Naive B cell (primary cell): Measurements from ENCODE around the gene AZGP1. TPM values are rescaled to one million over a fixed set of nuclear protein-coding genes. Genes with fewer than 3 reads are reported as not detected.
"Not testable (repeated sequence)": the region's sequence is repeated elsewhere in the genome, so short reads cannot be mapped to it uniquely, and the experiment has no call there.

Experiments used
- ATAC-seq, 2 donors: fragments of 150-1000 bp; cut with Tn5 transposase; 2 replicates each; pipeline ENCODE4 v1.10.0; 2021; ENCODE audit warnings: low read depth in 2 of 2, mild to moderate bottlenecking in 2 of 2, moderate library complexity in 2 of 2
- DNase-seq: peaks from one replicate; pipeline ENCODE4 v3.0.0; 2022
- H3K27ac Mint-ChIP-seq, 6 donors: one replicate each; pipeline ENCODE4 v1.8.0; 2020 to 2022; ENCODE audit warnings: mild to moderate bottlenecking in 6 of 6, mixed read lengths in 6 of 6, moderate library complexity in 5 of 6, inconsistent platforms in 2 of 6
- H3K27me3 Mint-ChIP-seq, 3 donors: one replicate each; pipeline ENCODE4 v1.8.0; 2021 to 2022; ENCODE audit warnings: mixed read lengths in 3 of 3, mild to moderate bottlenecking in 1 of 3
- H3K36me3 Mint-ChIP-seq, 2 donors: one replicate each; pipeline ENCODE4 v1.8.0; 2020 to 2022; ENCODE audit warnings: mixed read lengths in 2 of 2, inconsistent platforms in 1 of 2, mild to moderate bottlenecking in 1 of 2
- H3K4me1 Mint-ChIP-seq, 3 donors: one replicate each; pipeline ENCODE4 v1.8.0; 2020 to 2022; ENCODE audit warnings: mixed read lengths in 3 of 3, inconsistent platforms in 1 of 3, mild to moderate bottlenecking in 1 of 3, moderate library complexity in 1 of 3
- H3K4me3 Mint-ChIP-seq, 8 donors: one replicate each; pipeline ENCODE4 v1.8.0; 2020 to 2022; ENCODE audit warnings: mild to moderate bottlenecking in 8 of 8, mixed read lengths in 8 of 8, moderate library complexity in 8 of 8, inconsistent platforms in 2 of 8
- H3K9me3 Mint-ChIP-seq, 7 donors: one replicate each; pipeline ENCODE4 v1.8.0; 2020 to 2022; ENCODE audit warnings: mixed read lengths in 7 of 7, mild to moderate bottlenecking in 5 of 7, inconsistent platforms in 2 of 7, moderate library complexity in 1 of 7
- polyA plus RNA-seq, 6 donors: library from polyadenylated mRNA; unstranded; fragments of 300-500 nt; fragmentation: Illumina TruSeq; gene quantifications; one replicate each; pipeline ENCODE4 v1.2.3, GENCODE V29; 2021; ENCODE audit warnings: low read depth in 6 of 6

Gene AZGP1
- polyA plus RNA-seq, 6 donors from 2014 or later = not detected

GRCh38 chr7:100012385-100013327 lies 36.8 kb upstream of the AZGP1 start:
- not testable (repeated sequence) for DNase-seq, H3K36me3 Mint-ChIP-seq, H3K27ac Mint-ChIP-seq, H3K9me3 Mint-ChIP-seq, ATAC-seq
- Mint-ChIP-seq H3K27me3 (peaks cover 0 to 17% (median 16%) of the 10 kb centered on the region in 3 donors), H3K4me1 (peaks cover 10 to 24% (median 16%) of the 10 kb centered on the region in 3 donors), H3K4me3 (peak overlapping the region in 3 of 8 donors; percentile 18 to 66 (median 56))

DNA sequence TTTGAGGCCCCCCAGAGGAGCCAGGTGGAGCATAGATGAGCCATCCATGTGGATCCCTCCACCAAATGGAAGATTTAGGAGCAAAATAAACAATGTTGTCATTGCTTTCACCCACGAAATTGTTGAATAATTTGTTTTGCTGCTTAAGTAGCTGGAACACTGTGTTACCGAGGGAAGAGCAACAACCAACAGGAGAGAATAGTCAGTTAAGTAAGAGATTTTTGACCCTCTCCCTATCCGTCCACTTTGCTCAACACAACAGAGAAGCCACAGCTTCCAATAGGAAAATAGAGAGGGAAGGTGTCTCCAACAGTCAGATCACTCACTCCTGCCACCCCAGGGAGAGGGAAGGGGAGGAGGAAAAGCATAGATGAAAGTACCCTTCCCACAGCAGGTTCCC lies 35.7 kb upstream of the AZGP1 start:
- H3K36me3 Mint-ChIP-seq = no peaks in the 10 kb centered on the region
- H3K4me1 Mint-ChIP-seq = peaks cover 6 to 14% (median 13%) of the 10 kb centered on the region in 3 donors
- no peaks in the 10 kb centered on the region for H3K9me3 Mint-ChIP-seq
- no peak for ATAC-seq
- no peak for DNase-seq
- H3K27me3 Mint-ChIP-seq = peaks cover 0 to 17% (median 16%) of the 10 kb centered on the region in 3 donors
- no peak overlapping the region for H3K27ac Mint-ChIP-seq
- H3K4me3 Mint-ChIP-seq = no peak overlapping the region

DNA sequence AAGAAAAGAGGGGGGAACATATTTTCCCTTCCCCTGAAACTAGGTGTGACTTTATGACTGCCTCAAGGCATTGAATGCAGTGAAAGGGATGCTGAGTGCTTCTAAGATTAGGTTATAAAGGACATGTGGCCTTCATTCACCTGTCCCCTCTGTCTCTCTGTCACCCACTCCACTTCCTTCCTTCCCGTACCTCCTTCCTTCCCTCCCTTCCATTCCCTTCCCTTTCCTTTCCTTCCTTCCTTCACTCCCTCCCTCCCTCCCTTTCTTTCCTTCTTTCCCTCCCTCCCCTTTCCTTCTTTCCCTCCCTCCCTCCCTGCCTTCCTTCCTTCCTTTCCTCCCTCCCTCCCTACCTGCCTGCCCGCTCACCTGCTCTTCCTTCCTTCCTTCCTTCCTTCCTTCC lies 35.1 kb upstream of the AZGP1 start:
- DNase-seq (no peak), ATAC-seq (no peak)
- H3K27ac Mint-ChIP-seq = no peak overlapping the region
- peaks cover 0 to 17% (median 16%) of the 10 kb centered on the region in 3 donors for H3K27me3 Mint-ChIP-seq
- H3K4me3 Mint-ChIP-seq = no peak overlapping the region
- peaks cover 0 to 8% (median 7%) of the 10 kb centered on the region in 3 donors for H3K4me1 Mint-ChIP-seq
- H3K9me3 Mint-ChIP-seq = no peaks in the 10 kb centered on the region
- no peaks in the 10 kb centered on the region for H3K36me3 Mint-ChIP-seq

DNA sequence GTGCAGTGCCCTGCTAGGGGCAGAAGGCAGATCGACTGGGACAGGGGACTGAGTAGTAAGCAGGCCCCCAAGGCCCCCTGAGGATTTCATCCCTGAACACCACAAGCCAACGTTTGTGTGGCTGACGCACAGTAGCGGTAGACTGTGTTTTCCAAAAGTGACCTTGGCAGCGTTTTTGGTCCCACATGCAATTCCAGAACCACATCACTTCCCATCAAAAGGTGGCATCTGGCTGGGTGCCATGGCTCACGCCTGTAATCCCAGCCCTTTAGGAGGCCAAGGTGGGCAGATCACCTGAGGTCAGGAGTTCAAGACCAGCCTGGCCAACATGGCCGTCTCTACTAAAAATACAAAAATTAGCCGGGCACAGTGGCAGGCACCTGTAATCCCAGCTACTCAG lies 34.1 kb upstream of the AZGP1 start:
- H3K27ac Mint-ChIP-seq, H3K36me3 Mint-ChIP-seq, H3K4me1 Mint-ChIP-seq, H3K9me3 Mint-ChIP-seq, ATAC-seq, H3K4me3 Mint-ChIP-seq, DNase-seq: not testable (repeated sequence)
- H3K27me3 Mint-ChIP-seq = peaks cover 0 to 17% (median 16%) of the 10 kb centered on the region in 3 donors

DNA sequence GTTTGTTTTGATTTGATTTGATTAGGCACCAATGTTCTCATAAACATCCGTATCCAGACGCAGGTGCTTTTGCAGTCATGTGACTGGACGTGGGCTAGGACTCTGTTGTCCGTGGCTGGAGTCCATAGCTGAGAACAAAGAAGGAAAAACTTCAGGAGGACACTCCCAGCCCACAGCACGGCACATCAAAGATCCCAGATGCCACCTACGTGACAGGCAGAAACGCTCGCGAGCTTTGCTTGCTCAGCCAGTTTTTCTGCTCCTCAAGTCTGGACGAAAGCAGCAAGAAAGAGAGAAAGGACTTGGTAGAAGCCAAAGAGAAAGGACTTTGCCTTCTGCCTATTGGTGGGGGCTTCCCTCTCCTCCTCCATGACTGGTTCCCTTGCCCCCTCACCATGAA lies 32.7 kb upstream of the AZGP1 start:
- H3K27me3 Mint-ChIP-seq = peaks cover 0 to 17% (median 16%) of the 10 kb centered on the region in 3 donors
- H3K36me3 Mint-ChIP-seq = no peaks in the 10 kb centered on the region
- H3K4me1 Mint-ChIP-seq = no peaks in the 10 kb centered on the region
- no peak for ATAC-seq
- DNase-seq = no peak
- H3K27ac Mint-ChIP-seq = peak overlapping the region in 1 of 6 donors; percentile 21
- no peaks in the 10 kb centered on the region for H3K9me3 Mint-ChIP-seq
- no peak overlapping the region for H3K4me3 Mint-ChIP-seq

DNA sequence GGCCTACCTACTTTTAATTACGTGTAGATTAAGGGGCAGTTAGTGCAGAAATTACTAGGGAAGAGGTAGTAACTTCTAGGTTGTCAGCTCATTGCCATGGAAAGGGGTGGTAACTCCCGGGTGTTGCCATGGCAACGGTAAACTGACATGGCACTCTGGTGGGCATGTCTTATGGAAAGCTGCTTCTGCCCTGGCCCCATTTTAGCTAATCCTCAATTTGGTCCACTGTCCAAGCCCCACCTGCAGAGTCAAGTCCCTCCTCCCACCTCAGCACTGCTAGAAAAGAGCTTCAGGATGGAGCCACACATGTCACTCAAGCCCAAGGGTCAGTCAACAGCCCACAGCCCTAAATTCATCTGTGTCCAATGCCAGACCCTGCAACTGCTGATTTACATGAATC lies 32.1 kb upstream of the AZGP1 start:
- ATAC-seq (no peak), DNase-seq (no peak)
- Mint-ChIP-seq H3K36me3 (no peaks in the 10 kb centered on the region), H3K27me3 (peaks cover 0 to 17% (median 16%) of the 10 kb centered on the region in 3 donors), H3K9me3 (no peaks in the 10 kb centered on the region), H3K27ac (no peak overlapping the region), H3K4me1 (no peaks in the 10 kb centered on the region), H3K4me3 (no peak overlapping the region)

- no peak for DNase-seq
- H3K9me3 Mint-ChIP-seq = no peaks in the 10 kb centered on the region
- peaks cover 0 to 9% (median 6%) of the 10 kb centered on the region in 3 donors for H3K27me3 Mint-ChIP-seq
- no peaks in the 10 kb centered on the region for H3K4me1 Mint-ChIP-seq
- H3K36me3 Mint-ChIP-seq = no peaks in the 10 kb centered on the region
- H3K4me3 Mint-ChIP-seq = no peak overlapping the region
- peak overlapping the region in 1 of 6 donors; percentile 8 for H3K27ac Mint-ChIP-seq
- no peak for ATAC-seq
Observed at GRCh38 chr7:100003711-100004661, 28.2 kb upstream of the AZGP1 start.

- DNase-seq (no peak), ATAC-seq (no peak)
- Mint-ChIP-seq H3K4me1 (peaks cover 12 to 19% (median 14%) of the 10 kb centered on the region in 3 donors), H3K27ac (no peak overlapping the region), H3K36me3 (no peaks in the 10 kb centered on the region), H3K9me3 (no peaks in the 10 kb centered on the region), H3K4me3 (no peak overlapping the region), H3K27me3 (peaks cover 0 to 6% (median 4%) of the 10 kb centered on the region in 3 donors)
Observed at GRCh38 chr7:100000239-100000638, 24.4 kb upstream of the AZGP1 start.

DNA sequence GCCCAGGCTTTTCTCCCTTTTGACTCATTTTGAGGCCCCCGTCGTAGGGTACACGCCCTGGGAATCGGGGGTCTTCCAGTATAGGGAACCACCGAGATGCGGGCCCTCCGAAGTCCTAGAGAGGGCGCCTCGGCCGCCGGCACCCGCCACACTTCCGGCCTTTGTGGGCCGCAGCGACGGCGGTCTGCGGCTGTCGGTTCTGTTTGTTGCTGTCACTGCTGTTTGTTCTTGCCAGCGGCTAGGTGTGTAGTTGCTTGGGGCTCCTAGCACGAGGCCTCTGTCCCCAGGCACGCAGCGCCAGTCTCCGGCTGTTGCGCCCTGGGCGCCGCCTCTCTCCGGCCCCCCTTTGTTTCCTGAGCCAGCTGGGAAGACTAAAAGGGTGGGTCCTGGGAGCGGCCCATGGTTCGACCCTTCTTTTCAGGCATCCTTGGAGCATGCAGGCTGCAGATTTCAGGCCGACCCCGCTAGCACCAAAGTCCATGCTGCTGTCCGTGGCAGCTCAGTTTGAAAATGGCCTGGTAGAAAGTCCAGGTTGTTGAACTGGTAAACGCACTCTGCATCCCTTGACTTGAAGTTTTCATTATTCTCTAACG lies 21.8 kb upstream of the AZGP1 start:
- H3K4me1 Mint-ChIP-seq = peaks cover 12 to 19% (median 14%) of the 10 kb centered on the region in 3 donors
- H3K27ac Mint-ChIP-seq = peak overlapping the region; percentile 44 to 97 (median 86)
- no peaks in the 10 kb centered on the region for H3K36me3 Mint-ChIP-seq
- H3K9me3 Mint-ChIP-seq = no peaks in the 10 kb centered on the region
- H3K4me3 Mint-ChIP-seq = peak overlapping the region; percentile 78 to 95 (median 84)
- H3K27me3 Mint-ChIP-seq = peaks cover 4 to 19% (median 7%) of the 10 kb centered on the region in 3 donors
- DNase-seq (peak; percentile 59), ATAC-seq (peak; percentile 87 to 94)

DNA sequence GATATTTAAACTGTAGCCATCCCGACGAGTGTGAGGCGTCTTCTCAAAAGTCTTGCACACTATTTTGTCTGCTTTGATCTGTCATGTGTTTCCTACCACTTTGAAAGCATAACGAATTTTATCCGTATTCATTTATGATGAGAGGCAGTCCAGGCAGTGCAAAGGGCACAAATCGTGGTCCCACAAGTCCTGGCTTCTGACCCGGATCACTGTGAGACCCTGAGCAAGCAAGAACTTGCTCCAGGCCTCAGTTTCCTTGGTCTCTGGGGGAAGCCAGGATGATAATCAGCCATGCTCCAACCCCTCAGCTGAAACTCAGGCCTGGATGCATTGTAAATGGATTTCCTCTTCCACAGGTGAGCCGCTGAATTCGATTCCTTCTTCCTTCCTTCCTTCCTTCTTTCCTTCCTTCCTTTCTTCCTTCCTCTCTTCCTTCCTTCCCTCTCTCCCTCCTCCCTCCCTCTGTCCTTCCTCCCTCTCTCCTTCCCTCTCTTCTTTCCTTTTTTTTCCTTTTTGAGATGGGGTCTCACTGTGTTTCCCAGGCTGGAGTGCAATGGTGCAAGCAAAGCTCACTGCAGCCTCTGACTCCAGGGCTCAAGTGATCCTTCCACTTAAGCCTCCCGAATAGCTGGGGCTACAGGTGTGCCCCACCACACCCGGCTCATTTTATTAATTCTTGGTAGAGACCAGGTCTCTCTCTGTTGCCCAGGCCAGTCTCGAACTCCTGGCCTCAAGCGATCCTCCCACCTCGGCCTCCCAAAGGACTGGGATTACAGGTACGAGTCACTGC lies 21.1 kb upstream of the AZGP1 start:
- DNase-seq = no peak
- H3K27ac Mint-ChIP-seq = peak overlapping the region; percentile 44 to 97 (median 86)
- peaks cover 12 to 19% (median 14%) of the 10 kb centered on the region in 3 donors for H3K4me1 Mint-ChIP-seq
- no peaks in the 10 kb centered on the region for H3K9me3 Mint-ChIP-seq
- no peaks in the 10 kb centered on the region for H3K36me3 Mint-ChIP-seq
- H3K27me3 Mint-ChIP-seq = peaks cover 4 to 26% (median 7%) of the 10 kb centered on the region in 3 donors
- H3K4me3 Mint-ChIP-seq = peak overlapping the region; percentile 78 to 95 (median 84)
- no peak for ATAC-seq

- H3K4me1 Mint-ChIP-seq = peaks cover 12 to 27% (median 20%) of the 10 kb centered on the region in 3 donors
- H3K36me3 Mint-ChIP-seq = no peaks in the 10 kb centered on the region
- no peaks in the 10 kb centered on the region for H3K9me3 Mint-ChIP-seq
- no peak overlapping the region for H3K4me3 Mint-ChIP-seq
- DNase-seq (no peak), ATAC-seq (no peak)
- H3K27ac Mint-ChIP-seq = peak overlapping the region in 1 of 6 donors; percentile 51
- H3K27me3 Mint-ChIP-seq = peaks cover 7 to 38% (median 9%) of the 10 kb centered on the region in 3 donors
Observed at GRCh38 chr7:99994819-99995218, 19.0 kb upstream of the AZGP1 start.

DNA sequence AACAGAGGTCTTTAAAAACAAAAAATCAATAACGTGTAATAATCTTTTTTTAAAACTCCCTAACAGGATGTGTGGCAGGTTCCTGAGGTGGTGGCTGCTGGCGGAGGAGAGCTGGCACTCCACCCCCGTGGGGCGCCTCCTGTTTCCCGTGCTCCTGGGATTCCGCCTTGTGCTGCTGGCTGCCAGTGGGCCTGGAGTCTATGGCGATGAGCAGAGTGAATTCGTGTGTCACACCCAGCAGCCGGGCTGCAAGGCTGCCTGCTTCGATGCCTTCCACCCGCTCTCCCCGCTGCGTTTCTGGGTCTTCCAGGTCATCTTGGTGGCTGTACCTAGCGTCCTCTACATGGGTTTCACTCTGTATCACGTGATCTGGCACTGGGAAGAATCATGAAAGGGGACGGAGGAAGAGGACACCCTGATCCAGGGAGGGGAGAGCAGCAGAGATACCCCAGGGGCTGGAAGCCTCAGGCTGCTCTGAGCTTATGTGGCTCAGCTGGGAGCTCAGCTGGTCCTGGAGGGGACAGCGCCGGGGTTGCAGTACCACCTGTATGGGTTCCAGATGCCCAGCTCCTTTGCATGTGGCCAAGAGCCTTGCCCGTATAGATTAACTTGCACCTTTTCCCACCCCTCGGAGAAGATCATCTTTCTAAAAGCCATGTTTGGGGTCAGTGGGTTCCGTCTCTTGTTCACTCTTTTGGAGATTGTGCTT lies 16.7 kb upstream of the AZGP1 start:
- H3K4me3 Mint-ChIP-seq = no peak overlapping the region

More for the DNA sequence above, 16.7 kb upstream of the AZGP1 start:
- Mint-ChIP-seq H3K36me3 (no peaks in the 10 kb centered on the region), H3K27me3 (peaks cover 9 to 57% (median 25%) of the 10 kb centered on the region in 3 donors), H3K27ac (no peak overlapping the region), H3K9me3 (no peaks in the 10 kb centered on the region), H3K4me1 (peaks cover 6 to 17% (median 12%) of the 10 kb centered on the region in 3 donors)
- no peak for ATAC-seq
- no peak for DNase-seq
